SU-DHL-6 (cell line): ENCODE data around the gene CNPY3.
"Not testable (repeated sequence)": the region's sequence is repeated elsewhere in the genome, so short reads cannot be mapped to it uniquely, and the experiment has no call there.

Experiments
- H2AFZ ChIP-seq: fragments of 200-600 bp; sonication (generic); 2 replicates; pipeline ENCODE4 v1.6.1; 2014; ENCODE audit warnings: low read depth, mild to moderate bottlenecking, moderate library complexity, mixed read lengths, antibody characterized with exemption, low read length; ENCODE audit not compliant: severe bottlenecking
- H3F3A ChIP-seq: fragments of 200-600 bp; shearing (Covaris generic); 2 replicates; pipeline ENCODE4 v1.6.0; 2016; ENCODE audit warnings: antibody characterized with exemption, mild to moderate bottlenecking; ENCODE audit not compliant: insufficient read depth
- H3K27ac ChIP-seq: fragments of 200-600 bp; sonication (generic); 2 replicates; pipeline ENCODE4 v1.5.1; 2016; ENCODE audit warnings: low read depth, mild to moderate bottlenecking, low read length, moderate library complexity, mixed read lengths
- H3K27me3 ChIP-seq: fragments of 200-600 bp; sonication (generic), shearing (Covaris generic); 2 replicates; pipeline ENCODE4 v1.6.0; 2014; ENCODE audit warnings: mild to moderate bottlenecking, low read length
- H3K36me3 ChIP-seq: fragments of 200-600 bp; sonication (generic); 2 replicates; pipeline ENCODE4 v1.6.1; 2014; ENCODE audit warnings: mild to moderate bottlenecking, low read length, mixed read lengths
- H3K4me2 ChIP-seq: fragments of 300-600, 200-600 bp; shearing (Covaris generic), sonication (generic); 2 replicates; pipeline ENCODE4 v1.6.0; 2014; ENCODE audit warnings: low read length, low read depth, mild to moderate bottlenecking; ENCODE audit not compliant: poor library complexity, severe bottlenecking
- H3K4me3 ChIP-seq: fragments of 200-600 bp; sonication (generic); 2 replicates; pipeline ENCODE4 v1.5.1; 2014; ENCODE audit warnings: antibody characterized with exemption, low read length, mild to moderate bottlenecking, mixed read lengths; ENCODE audit not compliant: insufficient read depth, poor library complexity, severe bottlenecking
- H3K79me2 ChIP-seq: fragments of 200-600 bp; sonication (generic); 2 replicates; pipeline ENCODE4 v1.6.1; 2014; ENCODE audit warnings: mild to moderate bottlenecking, low read length, moderate library complexity; ENCODE audit not compliant: insufficient read depth
- H3K9ac ChIP-seq: fragments of 200-600 bp; sonication (generic); 2 replicates; pipeline ENCODE4 v1.7.0; 2014; ENCODE audit warnings: mild to moderate bottlenecking, low read length
- H3K9me2 ChIP-seq: fragments of 200-600 bp; sonication (generic); replicated peaks from 2 replicates; pipeline ENCODE4 v1.6.1; 2014; ENCODE audit warnings: low read length; ENCODE audit not compliant: insufficient read depth
- H3K9me3 ChIP-seq: fragments of 200-600 bp; sonication (generic); 2 replicates; pipeline ENCODE4 v1.6.1; 2014; ENCODE audit warnings: low read length, mixed read lengths; ENCODE audit not compliant: insufficient read depth
- H4K20me1 ChIP-seq: fragments of 200-600 bp; sonication (generic); 2 replicates; pipeline ENCODE4 v1.6.1; 2014; ENCODE audit warnings: low read depth, mild to moderate bottlenecking, antibody characterized with exemption, low read length, moderate library complexity, mixed read lengths
- CTCF ChIP-seq: fragments of 200-600 bp; sonication (generic); IDR thresholded peaks from one replicate; pipeline ENCODE4 v1.5.1; 2017; ENCODE audit warnings: antibody characterized with exemption, mild to moderate bottlenecking, low read length, moderate library complexity; ENCODE audit not compliant: insufficient read depth, poor library complexity, severe bottlenecking
- EZH2phosphoT487 ChIP-seq: fragments of 200-600 bp; sonication (generic), shearing (Covaris generic); conservative IDR thresholded peaks from 2 replicates; pipeline ENCODE4 v1.6.1; 2018; ENCODE audit warnings: mild to moderate bottlenecking, antibody characterized with exemption, low read length, moderate library complexity, mixed read lengths

CNPY3 gene

GRCh38 chr6:42938987-42939809 lies 9.9 kb downstream of the CNPY3 start:
- H3K9me2 ChIP-seq, result no peaks in the 10 kb centered on the region
- no peaks in the 10 kb centered on the region for H3K27me3 ChIP-seq
- no peaks in the 10 kb centered on the region for H3K9me3 ChIP-seq
- H3K4me2 ChIP-seq, result no peak overlapping the region
- H3F3A ChIP-seq, result peaks cover 5% of the 10 kb centered on the region; the same call in 1 of the 2 replicates
- H3K9ac ChIP-seq, result no peak overlapping the region
- no peak overlapping the region for H3K4me3 ChIP-seq
- TF ChIP-seq EZH2phosphoT487 (no peak), CTCF (no peak)
- no peak overlapping the region for H2AFZ ChIP-seq
- peaks cover 5% of the 10 kb centered on the region; the same call in 1 of the 2 replicates for H3K36me3 ChIP-seq
- peaks cover 17% of the 10 kb centered on the region; the same call in 1 of the 2 replicates for H3K79me2 ChIP-seq
- no peak overlapping the region for H3K27ac ChIP-seq
- no peaks in the 10 kb centered on the region; the same call in 1 of the 2 replicates for H4K20me1 ChIP-seq

- H3K27me3 ChIP-seq, result no peaks in the 10 kb centered on the region
- H3K9me3 ChIP-seq, result no peaks in the 10 kb centered on the region
- H3K79me2 ChIP-seq, result peaks cover 11% of the 10 kb centered on the region; the same call in 1 of the 2 replicates
- no peak overlapping the region for H3K4me3 ChIP-seq
- H2AFZ ChIP-seq, result no peak overlapping the region
- H3K9me2 ChIP-seq, result no peaks in the 10 kb centered on the region
- peaks cover 5% of the 10 kb centered on the region; the same call in 1 of the 2 replicates for H3F3A ChIP-seq
- H3K9ac ChIP-seq, result no peak overlapping the region
- no peak for TF ChIP-seq EZH2phosphoT487
- no peak for TF ChIP-seq CTCF
- no peaks in the 10 kb centered on the region; the same call in 1 of the 2 replicates for H4K20me1 ChIP-seq
- H3K36me3 ChIP-seq, result peaks cover 5% of the 10 kb centered on the region; the same call in 1 of the 2 replicates
- no peak overlapping the region for H3K27ac ChIP-seq
- no peak overlapping the region for H3K4me2 ChIP-seq
Measured at GRCh38 chr6:42939810-42940167, 10.5 kb downstream of the CNPY3 start.

GRCh38 chr6:42940493-42941045 lies 11.3 kb downstream of the CNPY3 start:
- H3K27me3 ChIP-seq, result no peaks in the 10 kb centered on the region
- no peak overlapping the region for H3K9ac ChIP-seq
- H3F3A ChIP-seq, result peaks cover 5% of the 10 kb centered on the region; the same call in 1 of the 2 replicates
- no peak overlapping the region for H3K27ac ChIP-seq
- no peak overlapping the region for H3K4me2 ChIP-seq
- H3K9me3 ChIP-seq, result no peaks in the 10 kb centered on the region
- no peak overlapping the region for H2AFZ ChIP-seq
- H4K20me1 ChIP-seq, result no peaks in the 10 kb centered on the region; the same call in 1 of the 2 replicates
- no peak overlapping the region for H3K4me3 ChIP-seq
- H3K36me3 ChIP-seq, result peaks cover 5% of the 10 kb centered on the region; the same call in 1 of the 2 replicates
- no peaks in the 10 kb centered on the region for H3K9me2 ChIP-seq
- TF ChIP-seq EZH2phosphoT487 (no peak), CTCF (no peak)
- peaks cover 8% of the 10 kb centered on the region; the same call in 1 of the 2 replicates for H3K79me2 ChIP-seq

GRCh38 chr6:42941356-42941755 lies 12.1 kb downstream of the CNPY3 start:
- not testable (repeated sequence) for H3K9me3 ChIP-seq, H3K9ac ChIP-seq, H3K9me2 ChIP-seq, H3K4me3 ChIP-seq, H3K36me3 ChIP-seq, H3K27me3 ChIP-seq, H2AFZ ChIP-seq, H3K79me2 ChIP-seq, H3K4me2 ChIP-seq, H4K20me1 ChIP-seq, H3K27ac ChIP-seq, H3F3A ChIP-seq
